ENCODE measurements around the gene MED31. TPM values are rescaled to one million over a fixed set of nuclear protein-coding genes. Genes with fewer than 3 reads are reported as not detected.
"Not testable (repeated sequence)": the region's sequence is repeated elsewhere in the genome, so short reads cannot be mapped to it uniquely, and the experiment has no call there.

MED31 gene
- total RNA-seq, 1 experiment from 2014 or later = 17.8 TPM

GRCh38 chr17:6596941-6597340 is 54.5 kb downstream of the MED31 start:
- POLR2A ChIA-PET = interaction anchor here (0.6 to 1.4 kb wide), 3 partner anchors 13 to 124 kb away, joined by 3 to 4 read pairs (median 3); no protein-coding TSS in a partner anchor
- peaks cover 70% of the 10 kb centered on the region for H3K36me3 Mint-ChIP-seq (ENCODE audit: insufficient read depth, unreplicated experiment)
- CTCF ChIA-PET = no interaction called here
- H3K9me3 Mint-ChIP-seq (ENCODE audit: unreplicated experiment) = no peaks in the 10 kb centered on the region
- H3K4me1 Mint-ChIP-seq (ENCODE audit: insufficient read depth, unreplicated experiment) = peaks cover 3% of the 10 kb centered on the region
- BruUV-seq (replicated peaks) = no TSS peak
- no peak overlapping the region for H3K4me3 Mint-ChIP-seq (ENCODE audit: unreplicated experiment)
- intact Hi-C loops (cut with micrococcal nuclease) = no loop called here
- TF ChIP-seq CTCF (IDR thresholded peaks at IDR 0.05; ENCODE audit: unreplicated experiment) = no peak
- H3K27ac Mint-ChIP-seq (ENCODE audit: low read depth, unreplicated experiment) = no peak overlapping the region
- no peaks in the 10 kb centered on the region for H3K27me3 Mint-ChIP-seq (ENCODE audit: insufficient read depth, unreplicated experiment)
- DNase-seq (ENCODE audit: unreplicated experiment) = no peak

DNA sequence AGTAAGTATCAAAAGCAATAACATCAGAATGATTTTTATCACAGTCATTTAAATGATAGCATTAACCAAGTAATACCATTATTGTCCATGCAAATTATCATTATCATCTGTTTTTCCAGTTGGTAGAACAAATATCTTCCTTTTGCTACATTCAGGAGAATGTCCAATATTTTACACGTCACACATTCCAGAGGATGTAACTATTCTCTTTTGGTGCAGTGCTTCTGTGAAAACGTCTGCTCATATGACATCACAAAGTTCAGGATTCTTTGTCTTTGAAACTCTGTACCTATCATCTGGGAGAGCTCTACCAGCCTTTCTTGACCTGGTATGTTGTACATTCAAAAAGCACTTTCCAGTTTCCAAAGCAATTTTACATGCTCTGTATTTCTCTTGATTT is 54.9 kb downstream of the MED31 start:
- DNase-seq (ENCODE audit: unreplicated experiment) = no peak
- Mint-ChIP-seq H3K27me3 (ENCODE audit: insufficient read depth, unreplicated experiment) (no peaks in the 10 kb centered on the region), H3K36me3 (ENCODE audit: insufficient read depth, unreplicated experiment) (peaks cover 73% of the 10 kb centered on the region), H3K4me3 (ENCODE audit: unreplicated experiment) (no peak overlapping the region), H3K9me3 (ENCODE audit: unreplicated experiment) (no peaks in the 10 kb centered on the region), H3K27ac (ENCODE audit: low read depth, unreplicated experiment) (no peak overlapping the region), H3K4me1 (ENCODE audit: insufficient read depth, unreplicated experiment) (peaks cover 8% of the 10 kb centered on the region)
- TF ChIP-seq CTCF (IDR thresholded peaks at IDR 0.05; ENCODE audit: unreplicated experiment) = no peak
- POLR2A ChIA-PET = interaction anchor here (1.0 kb wide), 1 partner anchor 31 kb away, joined by 4 read pairs; no protein-coding TSS in a partner anchor
- intact Hi-C loops (cut with micrococcal nuclease) = no loop called here
- CTCF ChIA-PET = no interaction called here
- no TSS peak for BruUV-seq (replicated peaks)

DNA sequence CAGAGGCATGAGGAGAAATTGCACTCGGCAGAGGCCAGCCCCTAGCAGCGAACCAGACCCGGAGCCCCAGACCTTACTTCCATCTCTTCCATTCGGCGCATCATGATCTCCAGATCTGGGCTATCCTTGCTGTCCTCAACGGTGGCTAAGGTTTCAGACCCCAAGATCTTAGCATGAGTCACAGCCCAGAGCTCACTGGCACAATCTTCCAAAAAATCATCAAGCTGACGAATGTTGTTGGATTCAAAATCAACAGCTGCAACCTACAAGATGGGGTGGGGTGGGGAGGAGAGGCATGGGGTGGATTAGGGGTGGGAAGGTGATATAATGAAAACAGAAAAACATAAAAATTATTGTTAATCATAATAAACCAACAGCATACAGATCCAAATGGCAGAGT is 55.3 kb downstream of the MED31 start:
- CTCF ChIA-PET = no interaction called here
- H3K4me3 Mint-ChIP-seq (ENCODE audit: unreplicated experiment) = no peak overlapping the region

GRCh38 chr17:6593371-6593770 is 58.0 kb downstream of the MED31 start:
- intact Hi-C loops (cut with micrococcal nuclease); BruUV-seq (replicated peaks); H3K27me3 Mint-ChIP-seq (ENCODE audit: insufficient read depth, unreplicated experiment); H3K9me3 Mint-ChIP-seq (ENCODE audit: unreplicated experiment); DNase-seq (ENCODE audit: unreplicated experiment); H3K27ac Mint-ChIP-seq (ENCODE audit: low read depth, unreplicated experiment); H3K4me3 Mint-ChIP-seq (ENCODE audit: unreplicated experiment): not testable (repeated sequence)
- ChIA-PET CTCF (interaction anchor here (0.7 to 1.0 kb wide), 3 partner anchors 57 to 126 kb away, joined by 3 to 4 read pairs (median 3); no protein-coding TSS in a partner anchor), POLR2A (interaction anchor here (0.7 kb wide), 1 partner anchor 107 kb away, joined by 3 read pairs; no protein-coding TSS in a partner anchor)
- peaks cover 21% of the 10 kb centered on the region for H3K4me1 Mint-ChIP-seq (ENCODE audit: insufficient read depth, unreplicated experiment)
- peaks cover 77% of the 10 kb centered on the region for H3K36me3 Mint-ChIP-seq (ENCODE audit: insufficient read depth, unreplicated experiment)

More for the DNA sequence above, 55.3 kb downstream of the MED31 start:
- POLR2A ChIA-PET = interaction anchor here (1.0 kb wide), 1 partner anchor 31 kb away, joined by 4 read pairs; no protein-coding TSS in a partner anchor
- BruUV-seq (replicated peaks) = no TSS peak
- Mint-ChIP-seq H3K36me3 (ENCODE audit: insufficient read depth, unreplicated experiment) (peaks cover 69% of the 10 kb centered on the region), H3K27me3 (ENCODE audit: insufficient read depth, unreplicated experiment) (no peaks in the 10 kb centered on the region), H3K4me1 (ENCODE audit: insufficient read depth, unreplicated experiment) (peaks cover 12% of the 10 kb centered on the region), H3K9me3 (ENCODE audit: unreplicated experiment) (no peaks in the 10 kb centered on the region), H3K27ac (ENCODE audit: low read depth, unreplicated experiment) (no peak overlapping the region)
- intact Hi-C loops (cut with micrococcal nuclease) = no loop called here
- no peak for DNase-seq (ENCODE audit: unreplicated experiment)
- TF ChIP-seq CTCF (IDR thresholded peaks at IDR 0.05; ENCODE audit: unreplicated experiment) = no peak

Small RNA genes lying within 50 kb of the gene (microRNA-seq; reads per million reads assigned to microRNA genes)
- not detected for gene MIR4520-1
- gene MIR4520-2 = not detected

Other genes starting within 250 kb of the MED31 start
- not detected in 2 replicates for gene AIPL1, start 216.5 kb downstream of the MED31 start, total RNA-seq (2022)
- 11.0 and 21.7 TPM in 2 replicates for gene PIMREG, start 207.2 kb downstream of the MED31 start, total RNA-seq (2022)
- gene PITPNM3, start 95.0 kb downstream of the MED31 start, total RNA-seq (2022) = 22.8 and 30.6 TPM in 2 replicates
- 22.8 and 25.3 TPM in 2 replicates for gene KIAA0753, start 10.9 kb downstream of the MED31 start, total RNA-seq (2022)
- gene TXNDC17, start 10.5 kb downstream of the MED31 start, total RNA-seq (2022) = 137 and 146 TPM in 2 replicates
- 1.4 and 1.7 TPM in 2 replicates for gene C17orf100, start 157 bp upstream of the MED31 start, total RNA-seq (2022)
- not detected in 2 replicates for gene SLC13A5, start 61.8 kb upstream of the MED31 start, total RNA-seq (2022)
- gene XAF1, start 104.4 kb upstream of the MED31 start, total RNA-seq (2022) = not detected in 2 replicates
- gene FBXO39, start 124.6 kb upstream of the MED31 start, total RNA-seq (2022) = 1.4 and 1.7 TPM in 2 replicates
- gene TEKT1, start 180.1 kb upstream of the MED31 start, total RNA-seq (2022) = 0.27 TPM in 1 of 2 replicates, not detected in the other

Measured in MCF 10A (cell line).